HepG2 (cell line): ENCODE measurements around the gene DELE1. TPM values are rescaled to one million over a fixed set of nuclear protein-coding genes. Genes with fewer than 3 reads are reported as not detected.

Source experiments
- ATAC-seq: fragments of 200-7000 bp; cut with Tn5 transposase; 3 replicates; pipeline ENCODE4 v1.9.1; 2020; ENCODE audit warnings: mild to moderate bottlenecking, moderate library complexity
- BruUV-seq: library from RNA; stranded (reverse); fragments of 400-500 nt; replicated peaks from 2 replicates; lab custom pipeline; 2021; lab: Mats Ljungman, UMichigan
- CTCF ChIA-PET: fragments of 300-600 bp; formaldehyde crosslinking; extraction: SDS; loops from one replicate; lab custom pipeline; 2021; ENCODE audit warnings: low total read pairs, inconsistent platforms, low intra/inter-chr PET ratio; lab: Yijun Ruan, JAX
- POLR2A ChIA-PET: fragments of 350-600 bp; sonication (Branson Sonifier 250); formaldehyde crosslinking; loops from one replicate; lab custom pipeline; 2020; ENCODE audit warnings: antibody characterized with exemption, inconsistent platforms; lab: Yijun Ruan, JAX
- DNase-seq: peaks from one replicate; pipeline ENCODE4 v3.0.0-alpha.2; 2015; ENCODE audit warnings: low spot score
- FAIRE-seq: peaks from 3 replicates; lab custom pipeline; 2011; peaks lifted over from hg19 to GRCh38; lab: Jason Lieb, UNC
- H2AFZ ChIP-seq: one replicate; pipeline ENCODE4 v1.6.1; 2011; ENCODE audit warnings: low read length, inconsistent platforms
- H3K27ac ChIP-seq: fragments of 300-600 bp; 3 replicates; pipeline ENCODE4 v1.8.0; 2011; ENCODE audit warnings: mixed run types, mild to moderate bottlenecking, mixed read lengths, low read length, inconsistent platforms; ENCODE audit not compliant: insufficient read depth; ENCODE audit errors: extremely low read length
- H3K27me3 ChIP-seq, 2 experiments: fragments of 200-600 bp in 1 of 2; 2 replicates in 1 of 2; 3 replicates in 1 of 2; pipeline versions ENCODE4 v1.6.0 to v1.8.0; 2011; ENCODE audit warnings: low read length in 2 of 2, mild to moderate bottlenecking in 2 of 2, moderate library complexity in 2 of 2, inconsistent platforms in 1 of 2; ENCODE audit not compliant: insufficient read depth in 2 of 2, control insufficient read depth in 1 of 2
- H3K36me3 ChIP-seq, 2 experiments: fragments of 200-600 bp in 1 of 2; replicated peaks in 1 of 2; 2 replicates in 1 of 2; 3 replicates in 1 of 2; pipeline versions ENCODE4 v1.5.1 to v1.8.0; 2011; ENCODE audit warnings: low read length in 2 of 2, inconsistent platforms in 1 of 2; ENCODE audit not compliant: insufficient read depth in 2 of 2, control insufficient read depth in 1 of 2
- H3K4me1 ChIP-seq: 2 replicates; pipeline ENCODE4 v1.5.1; 2012; ENCODE audit warnings: low read length, inconsistent platforms; ENCODE audit not compliant: insufficient read depth
- H3K4me2 ChIP-seq: 2 replicates; pipeline ENCODE4 v1.6.0; 2011; ENCODE audit warnings: low read depth, low read length, inconsistent platforms
- H3K4me3 ChIP-seq, 3 experiments: fragments of 200-600 bp in 1 of 3; sonication (generic), shearing (Covaris generic) in 1 of 3; replicated peaks in 1 of 3; 2 replicates each; pipeline ENCODE4 v1.5.1; 2011 to 2016; ENCODE audit warnings: low read length in 3 of 3, inconsistent platforms in 2 of 3, low read depth in 2 of 3, mild to moderate bottlenecking in 2 of 3, control low read depth in 1 of 3, mixed read lengths in 1 of 3; ENCODE audit not compliant: insufficient read depth in 1 of 3
- H3K79me2 ChIP-seq: one replicate; pipeline ENCODE4 v1.6.1; 2011; ENCODE audit warnings: low read length, inconsistent platforms; ENCODE audit not compliant: insufficient read depth
- H3K9ac ChIP-seq: 2 replicates; pipeline ENCODE4 v1.6.0; 2011; ENCODE audit warnings: mild to moderate bottlenecking, low read depth, low read length, inconsistent platforms; ENCODE audit not compliant: insufficient read depth
- H3K9me3 ChIP-seq: 2 replicates; pipeline ENCODE4 v1.5.1; 2012; ENCODE audit warnings: mild to moderate bottlenecking, low read length
- H4K20me1 ChIP-seq: 2 replicates; pipeline ENCODE4 v1.6.0; 2011; ENCODE audit warnings: inconsistent platforms, mild to moderate bottlenecking, low read length, moderate library complexity; ENCODE audit not compliant: insufficient read depth
- AKAP8 ChIP-seq: sonication (generic); formaldehyde crosslinking; IDR thresholded peaks from 2 replicates; pipeline ENCODE4 v1.5.1; 2020; ENCODE audit warnings: mild to moderate bottlenecking, missing genetic modification reagents
- ARID5B ChIP-seq: IDR thresholded peaks from 2 replicates; pipeline ENCODE4 v1.4.0; 2020; ENCODE audit warnings: mild to moderate bottlenecking, missing genetic modification reagents
- CENPBD1 ChIP-seq: sonication (generic); formaldehyde crosslinking; IDR thresholded peaks from 2 replicates; pipeline ENCODE4 v1.8.0; 2022; ENCODE audit warnings: missing genetic modification reagents, low read depth, mild to moderate bottlenecking, borderline replicate concordance
- MAX ChIP-seq: IDR thresholded peaks from 2 replicates; pipeline ENCODE4 v1.6.1; 2012; ENCODE audit warnings: inconsistent platforms
- NCOA1 ChIP-seq: sonication (generic); formaldehyde crosslinking; IDR thresholded peaks from 2 replicates; pipeline ENCODE4 v1.9.0; 2021; ENCODE audit warnings: missing genetic modification reagents
- NCOR1 ChIP-seq: fragments of 200-600 bp; sonication (generic); IDR thresholded peaks from 2 replicates; pipeline ENCODE4 v1.7.0; 2017; ENCODE audit warnings: antibody characterized with exemption, low read length, borderline replicate concordance
- NFE2L1 ChIP-seq: sonication (generic); formaldehyde crosslinking; IDR thresholded peaks from 2 replicates; pipeline ENCODE4 v1.4.0; 2020; ENCODE audit warnings: missing genetic modification reagents, mild to moderate bottlenecking, borderline replicate concordance
- ONECUT2 ChIP-seq: sonication (generic); formaldehyde crosslinking; IDR thresholded peaks from 2 replicates; pipeline ENCODE4 v1.4.0; 2020; ENCODE audit warnings: missing genetic modification reagents
- PRDM4 ChIP-seq: sonication (generic); formaldehyde crosslinking; IDR thresholded peaks from 2 replicates; pipeline ENCODE4 v1.9.0; 2021; ENCODE audit warnings: missing genetic modification reagents, borderline replicate concordance
- PTBP1 ChIP-seq: fragments of 200-400 bp; formaldehyde crosslinking; IDR thresholded peaks from 2 replicates; pipeline ENCODE4 v1.6.1; 2018; ENCODE audit warnings: low read length, low read depth; ENCODE audit not compliant: poor library complexity, severe bottlenecking
- ZBTB44 ChIP-seq: sonication (generic); formaldehyde crosslinking; IDR thresholded peaks from 2 replicates; pipeline ENCODE4 v1.4.0; 2020; ENCODE audit warnings: missing genetic modification reagents
- ZNF225 ChIP-seq: sonication (generic); formaldehyde crosslinking; IDR thresholded peaks from 2 replicates; pipeline ENCODE4 v1.4.0; 2020; ENCODE audit warnings: mild to moderate bottlenecking, missing genetic modification reagents
- ZNF569 ChIP-seq: sonication (generic); formaldehyde crosslinking; IDR thresholded peaks from 2 replicates; pipeline ENCODE4 v1.5.0; 2020; ENCODE audit warnings: mild to moderate bottlenecking, missing genetic modification reagents, moderate library complexity, borderline replicate concordance
- ZNF572 ChIP-seq: sonication (generic); formaldehyde crosslinking; IDR thresholded peaks from 2 replicates; pipeline ENCODE4 v1.5.1; 2020; ENCODE audit warnings: mild to moderate bottlenecking, missing genetic modification reagents
- ZNF720 ChIP-seq: sonication (generic); formaldehyde crosslinking; IDR thresholded peaks from 2 replicates; pipeline ENCODE4 v1.4.0; 2020; ENCODE audit warnings: missing genetic modification reagents
- ZNF772 ChIP-seq: sonication (generic); formaldehyde crosslinking; IDR thresholded peaks from 2 replicates; pipeline ENCODE4 v1.5.0; 2020; ENCODE audit warnings: mild to moderate bottlenecking, missing genetic modification reagents
- WGBS: methylation state at CpG from one replicate; pipeline ENCODE4 v1.1.6; 2017; ENCODE audit warnings: low lambda C conversion rate; 5-methylcytosine and 5-hydroxymethylcytosine counted together
- in situ Hi-C: cut with HindIII; loops from 2 replicates; pipeline ENCODE4 v1.10.0; 2017; ENCODE audit warnings: low pct_unique_long_range_greater_than_20kb; ENCODE audit not compliant: extremely low pct_ligation_motif_present
- intact Hi-C: fragments of 100-400 bp; cut with micrococcal nuclease; formaldehyde crosslinking; loops from one replicate; pipeline ENCODE4 v1.10.0; 2022; ENCODE audit not compliant: unreplicated experiment
- polyA plus RNA-seq, 8 experiments: library from polyadenylated mRNA; depleted of rRNA in 3 of 8; stranded (reverse) in 7 of 8; unstranded in 1 of 8; fragments of >200 nt; fragmentation: Illumina TruSeq in 4 of 8; extraction: Trizol in 4 of 8; gene quantifications; 2 replicates each; pipeline versions ENCODE4 v1.2.1 to v1.2.3, GENCODE V29; 2011 to 2016; ENCODE audit warnings: low read depth in 4 of 8, missing spikeins in 1 of 8, mixed read lengths in 1 of 8; ENCODE audit not compliant: insufficient read depth in 1 of 8
- total RNA-seq, 5 experiments: library from RNA; depleted of rRNA; stranded (reverse); fragments of >200 nt; fragmentation: Illumina TruSeq; extraction: Trizol; gene quantifications; 2 replicates each; pipeline ENCODE4 v1.2.3, GENCODE V29; 2016; ENCODE audit warnings: low read depth in 1 of 5

Gene DELE1
- total and polyA plus RNA-seq, 2 of the 13 experiments (the other 11 are each of a cell fraction or from before 2014, with no cell fraction given): 57.5 to 90.3 TPM

GRCh38 chr5:141931694-141932093, 8.0 kb downstream of the DELE1 start:
- Histone ChIP-seq H3K27ac (no peak overlapping the region), H3K27me3 (no peaks in the 10 kb centered on the region), H2AFZ (no peak overlapping the region), H3K36me3 (peaks cover 16 to 90% of the 10 kb centered on the region in 2 experiments), H3K4me3 (no peak overlapping the region), H3K4me2 (no peak overlapping the region), H3K9ac (no peak overlapping the region), H4K20me1 (no peaks in the 10 kb centered on the region), H3K9me3 (no peaks in the 10 kb centered on the region), H3K4me1 (no peaks in the 10 kb centered on the region), H3K79me2 (no peaks in the 10 kb centered on the region)
- BruUV-seq: no TSS peak
- no peak for FAIRE-seq
- CTCF ChIA-PET: no interaction called here
- DNase-seq: no peak
- POLR2A ChIA-PET: no interaction called here
- in situ Hi-C loops (no loop called here), intact Hi-C loops (no loop called here)
- WGBS: 96% methylated on average over 5 of the region's 5 CpGs
- no peak for ATAC-seq
- TF ChIP-seq NFE2L1 (no peak), PRDM4 (no peak), ZNF720 (CRISPR knock-in tag) (no peak), NCOA1 (CRISPR knock-in tag) (no peak), NCOR1 (no peak), ZNF569 (CRISPR knock-in tag) (no peak), CENPBD1 (CRISPR knock-in tag) (no peak), ZNF225 (no peak), MAX (no peak), ARID5B (CRISPR knock-in tag) (no peak), ONECUT2 (CRISPR knock-in tag) (no peak), AKAP8 (CRISPR knock-in tag) (no peak), PTBP1 (no peak), ZNF772 (CRISPR knock-in tag) (no peak), ZNF572 (no peak), ZBTB44 (CRISPR knock-in tag) (no peak)
